ENCODE data around the gene MAPK8IP1.

Gene MAPK8IP1

DNA sequence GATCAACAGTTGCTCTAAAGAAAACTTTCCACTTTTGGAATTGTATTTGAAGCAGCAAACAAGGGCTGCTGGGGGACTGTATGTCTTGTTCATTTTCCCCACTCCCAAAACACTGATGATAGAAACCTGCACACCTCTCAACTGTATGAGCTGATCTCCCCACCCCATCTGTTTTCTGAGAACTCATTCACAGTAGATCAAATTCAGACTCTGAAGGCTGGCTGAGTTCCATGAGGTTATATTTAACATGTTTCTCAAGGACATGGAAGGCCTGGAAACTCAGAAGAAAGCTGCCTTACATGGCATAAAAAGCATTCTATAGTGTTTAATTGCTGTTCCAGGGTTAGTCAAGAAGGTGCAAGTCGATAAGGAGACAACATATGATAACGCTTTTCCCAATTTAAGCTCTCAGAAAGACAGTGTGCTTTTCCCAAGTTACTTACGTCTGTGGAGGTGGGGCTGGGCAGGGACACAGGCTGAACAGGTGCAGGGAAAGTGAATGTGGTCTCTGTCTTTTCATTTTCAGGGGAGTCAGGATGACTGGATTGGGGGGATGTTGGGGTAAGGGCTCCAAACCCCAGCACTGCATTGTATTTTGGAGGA, 60.0 kb downstream of the MAPK8IP1 start:
- no peak for DNase-seq (ENCODE audit: low read depth)

DNA sequence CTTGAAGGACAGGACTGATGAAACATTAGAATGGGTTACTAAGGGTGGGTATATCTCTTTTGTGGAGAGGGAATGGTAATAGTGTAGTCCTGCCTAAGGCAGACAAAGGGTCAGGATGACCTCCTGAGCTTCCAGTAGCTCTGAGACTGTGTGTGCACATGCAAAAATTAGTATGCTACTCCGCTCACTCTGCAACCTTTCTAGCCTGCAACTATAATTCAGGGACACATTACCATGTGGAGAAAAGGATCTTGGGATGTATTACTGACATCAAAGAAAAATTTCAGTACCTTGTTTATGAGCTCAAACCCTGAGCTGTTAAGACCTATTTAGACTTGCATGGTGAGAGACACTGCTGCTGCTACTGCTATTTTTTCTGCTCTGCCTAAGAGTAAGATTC, 62.4 kb downstream of the MAPK8IP1 start:
- DNase-seq (ENCODE audit: low read depth) = no peak

DNA sequence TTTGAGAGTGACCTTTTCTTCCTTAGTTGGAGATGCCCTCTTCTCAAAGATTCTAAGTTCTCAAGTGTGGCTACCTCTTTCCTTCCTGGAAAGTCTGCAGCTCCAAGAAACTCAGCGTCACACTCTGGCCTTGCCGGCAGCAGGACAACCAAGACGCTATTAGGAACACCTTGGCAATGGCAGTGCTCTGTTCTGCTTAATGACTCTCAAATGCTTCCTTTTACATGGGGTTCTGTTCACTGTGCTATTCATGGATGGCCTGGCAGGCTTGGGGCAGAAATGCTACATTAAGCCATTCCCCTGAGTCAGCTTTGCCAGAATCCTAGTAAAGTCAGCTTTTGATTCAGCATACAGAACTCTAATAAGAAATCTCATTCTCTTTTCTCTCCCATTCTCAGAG, 62.9 kb downstream of the MAPK8IP1 start:
- no peak for DNase-seq (ENCODE audit: low read depth)

DNA sequence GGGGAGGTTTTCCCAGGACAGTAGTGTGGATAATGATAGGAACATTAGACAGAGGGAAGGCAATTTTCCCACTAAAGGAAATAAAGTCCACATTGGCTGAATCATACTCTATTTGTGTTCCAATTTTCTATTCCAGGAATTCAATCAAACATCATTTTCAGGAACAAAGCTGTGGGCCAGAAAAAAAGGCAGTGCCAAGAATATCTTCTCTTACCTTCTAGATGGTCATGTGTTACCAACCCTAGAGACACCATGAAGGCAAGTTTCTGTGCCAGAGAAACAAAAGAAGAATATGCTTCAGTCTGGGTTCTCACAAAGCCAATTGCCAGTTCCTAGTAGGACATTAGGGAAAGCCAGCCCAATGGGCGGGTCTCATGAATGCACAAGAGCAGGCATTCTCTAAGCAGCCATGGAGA, 64.5 kb downstream of the MAPK8IP1 start:
- no peak for DNase-seq (ENCODE audit: low read depth)

All from non-pigmented ciliary epithelial cell (primary cell).